GM12878 (cell line): ENCODE data around the gene MDM4. TPM values are rescaled to one million over a fixed set of nuclear protein-coding genes. Genes with fewer than 3 reads are reported as not detected.

Experiments
- ATAC-seq: fragments of 200-7000 bp; cut with Tn5 transposase; 3 replicates; pipeline ENCODE4 v1.9.1; 2020; ENCODE audit warnings: mild to moderate bottlenecking, moderate library complexity
- BruUV-seq: library from RNA; stranded (reverse); fragments of 400-500 nt; replicated peaks from 2 replicates; lab custom pipeline; 2021; lab: Mats Ljungman, UMichigan
- CTCF ChIA-PET: fragments of 300-600 bp; sonication (Branson Sonifier 250); formaldehyde crosslinking; extraction: SDS; loops from one replicate; lab custom pipeline; 2021; ENCODE audit warnings: inconsistent platforms; lab: Yijun Ruan, JAX
- POLR2A ChIA-PET: fragments of 350-600 bp; formaldehyde crosslinking; extraction: SDS; loops from one replicate; lab custom pipeline; 2021; ENCODE audit warnings: inconsistent platforms; lab: Charles Lee
- RAD21 ChIA-PET: fragments of 300-600 bp; sonication (Branson Sonifier 250); formaldehyde crosslinking; loops from one replicate; lab custom pipeline; 2023; ENCODE audit warnings: antibody characterized with exemption; ENCODE audit not compliant: unreplicated experiment; lab: Charles Lee
- SMC1A ChIA-PET: fragments of 300-600 bp; sonication (Branson Sonifier 250); formaldehyde crosslinking; loops from one replicate; lab custom pipeline; 2023; ENCODE audit not compliant: unreplicated experiment, uncharacterized antibody; lab: Charles Lee
- DNase-seq: peaks from one replicate; pipeline ENCODE4 v3.0.0-alpha.2; 2011; ENCODE audit warnings: low read depth, low spot score
- FAIRE-seq: peaks from 3 replicates; lab custom pipeline; 2011; peaks lifted over from hg19 to GRCh38; lab: Jason Lieb, UNC
- H2AFZ ChIP-seq: 2 replicates; pipeline ENCODE4 v1.6.0; 2011; ENCODE audit warnings: low read depth, low read length, control low read depth; ENCODE audit not compliant: control insufficient read depth
- H3K27ac ChIP-seq: 2 replicates; pipeline ENCODE4 v1.5.1; 2011; ENCODE audit warnings: control low read depth; ENCODE audit not compliant: control insufficient read depth, insufficient read depth
- H3K27me3 ChIP-seq, 2 experiments: replicated peaks in 1 of 2; 2 replicates each; pipeline versions ENCODE4 v1.6.0 to v1.6.1; 2011; ENCODE audit warnings: low read length in 1 of 2; ENCODE audit not compliant: control insufficient read depth in 2 of 2, insufficient read depth in 2 of 2
- H3K36me3 ChIP-seq, 2 experiments: 2 replicates each; pipeline ENCODE4 v1.5.1; 2011; ENCODE audit warnings: low read length in 1 of 2; ENCODE audit not compliant: control insufficient read depth in 2 of 2, insufficient read depth in 2 of 2
- H3K4me1 ChIP-seq: 2 replicates; pipeline ENCODE4 v1.6.1; 2011; ENCODE audit warnings: mild to moderate bottlenecking, low read length, moderate library complexity, mixed read lengths; ENCODE audit not compliant: control insufficient read depth, insufficient read depth
- H3K4me2 ChIP-seq: 2 replicates; pipeline ENCODE4 v1.6.0; 2011; ENCODE audit warnings: control low read depth; ENCODE audit not compliant: control insufficient read depth, insufficient read depth
- H3K4me3 ChIP-seq: fragments of 200-600 bp; sonication (generic); 2 replicates; pipeline ENCODE4 v1.5.1; 2016
- H3K79me2 ChIP-seq: 2 replicates; pipeline ENCODE4 v1.6.0; 2011; ENCODE audit warnings: low read length; ENCODE audit not compliant: control insufficient read depth, insufficient read depth
- H3K9ac ChIP-seq: 2 replicates; pipeline ENCODE4 v1.8.0; 2011; ENCODE audit warnings: low read length, control low read depth, mixed read lengths; ENCODE audit not compliant: control insufficient read depth, insufficient read depth
- H3K9me3 ChIP-seq: replicated peaks from 3 replicates; pipeline ENCODE4 v1.5.1; 2011; ENCODE audit warnings: mild to moderate bottlenecking, low read length; ENCODE audit not compliant: control insufficient read depth, insufficient read depth
- H4K20me1 ChIP-seq: 2 replicates; pipeline ENCODE4 v1.6.0; 2011; ENCODE audit not compliant: control insufficient read depth, insufficient read depth
- ASH2L ChIP-seq: fragments of 300-600, 200-600 bp; sonication (generic); IDR thresholded peaks from 2 replicates; pipeline ENCODE4 v1.6.1; 2017; ENCODE audit warnings: low read depth, mild to moderate bottlenecking, borderline replicate concordance
- BRCA1 ChIP-seq: IDR thresholded peaks from 2 replicates; pipeline ENCODE4 v1.6.1; 2011; ENCODE audit warnings: low read depth, low read length, improper control_type of control experiment
- EED ChIP-seq: sonication (generic); IDR thresholded peaks from 2 replicates; pipeline ENCODE4 v1.6.1; 2016; ENCODE audit warnings: antibody characterized with exemption, low read depth
- EGR1 ChIP-seq, 2 experiments: IDR thresholded peaks; 1 replicate in 1 of 2; 2 replicates in 1 of 2; pipeline ENCODE4 v1.6.1; 2011 to 2012; ENCODE audit warnings: low read depth in 2 of 2, low read length in 2 of 2, borderline replicate concordance in 1 of 2, mild to moderate bottlenecking in 1 of 2, moderate library complexity in 1 of 2
- ETV6 ChIP-seq, 2 experiments: fragments of 450-650 bp in 1 of 2; IDR thresholded peaks in 1 of 2; conservative IDR thresholded peaks in 1 of 2; 2 replicates each; pipeline ENCODE4 v1.6.1; 2014; ENCODE audit warnings: antibody characterized with exemption in 1 of 2, borderline replicate concordance in 1 of 2, low read depth in 1 of 2, mild to moderate bottlenecking in 1 of 2, moderate library complexity in 1 of 2
- FOS ChIP-seq: IDR thresholded peaks from 3 replicates; pipeline ENCODE4 v1.6.1; 2011; ENCODE audit warnings: borderline replicate concordance; ENCODE audit not compliant: insufficient read length; ENCODE audit errors: extremely low read depth
- IKZF1 ChIP-seq: fragments of 450-650 bp; conservative IDR thresholded peaks from 2 replicates; pipeline ENCODE4 v1.6.1; 2017; ENCODE audit warnings: antibody characterized with exemption, mild to moderate bottlenecking
- IRF4 ChIP-seq: IDR thresholded peaks from 2 replicates; pipeline ENCODE4 v1.6.1; 2011; ENCODE audit warnings: low read depth, low read length
- KDM1A ChIP-seq: fragments of 200-600 bp; sonication (generic); IDR thresholded peaks from 2 replicates; pipeline ENCODE4 v1.6.1; 2016; ENCODE audit warnings: borderline replicate concordance
- LARP7 ChIP-seq: fragments of 450-650 bp; IDR thresholded peaks from 2 replicates; pipeline ENCODE4 v1.6.1; 2017; ENCODE audit warnings: mild to moderate bottlenecking
- NFIC ChIP-seq: IDR thresholded peaks from 2 replicates; pipeline ENCODE4 v1.6.1; 2012; ENCODE audit warnings: low read depth, mild to moderate bottlenecking, inconsistent platforms, low read length, moderate library complexity
- PAX8 ChIP-seq: fragments of 450-650 bp; IDR thresholded peaks from 2 replicates; pipeline ENCODE4 v1.6.1; 2017; ENCODE audit warnings: mild to moderate bottlenecking, moderate library complexity
- PKNOX1 ChIP-seq: fragments of 450-650 bp; IDR thresholded peaks from 2 replicates; pipeline ENCODE4 v1.6.1; 2016; ENCODE audit warnings: mild to moderate bottlenecking
- RELA ChIP-seq: fragments of 450-650 bp; IDR thresholded peaks from 2 replicates; pipeline ENCODE4 v1.8.0; 2014; ENCODE audit warnings: borderline replicate concordance; ENCODE audit not compliant: partially characterized antibody
- RUNX3 ChIP-seq: IDR thresholded peaks from 2 replicates; pipeline ENCODE4 v1.6.1; 2012; ENCODE audit warnings: low read length, inconsistent platforms
- ZNF207 ChIP-seq: fragments of 450-650 bp; IDR thresholded peaks from 2 replicates; pipeline ENCODE4 v1.6.1; 2014; ENCODE audit warnings: antibody characterized with exemption, mild to moderate bottlenecking, borderline replicate concordance
- WGBS: methylation state at CpG from one replicate; pipeline ENCODE4 v1.1.6; 2016; ENCODE audit warnings: low lambda C conversion rate; ENCODE audit not compliant: insufficient replicate concordance, insufficient coverage; ENCODE audit errors: missing lambda C conversion rate; 5-methylcytosine and 5-hydroxymethylcytosine counted together
- in situ Hi-C: fragments of 300-500 bp; cut with MboI; formaldehyde crosslinking; loops from 9 replicates; pipeline ENCODE4 v1.14.3; 2018; ENCODE audit warnings: mixed read lengths
- intact Hi-C: fragments of 100-400 bp; cut with micrococcal nuclease; formaldehyde crosslinking; loops from one replicate; pipeline ENCODE4 v1.14.2; 2022; ENCODE audit not compliant: unreplicated experiment
- polyA plus RNA-seq, 11 experiments: library from polyadenylated mRNA; depleted of rRNA in 4 of 11; unstranded in 6 of 11; stranded (reverse) in 5 of 11; fragments of >200 nt; fragmentation: Nextera tagmentation in 4 of 11; fragmentation: Illumina TruSeq in 1 of 11; extraction: Ambion mirVana in 4 of 11; extraction: Trizol in 1 of 11; gene quantifications; 1 replicate in 1 of 11; 2 replicates in 10 of 11; pipeline versions ENCODE4 v1.2.1 to v1.2.3, GENCODE V29; 2011 to 2016; ENCODE audit warnings: inconsistent platforms in 2 of 11, missing spikeins in 2 of 11, low read depth in 1 of 11
- total RNA-seq, 4 experiments: library from RNA; depleted of rRNA in 3 of 4; stranded (reverse); fragments of >200 nt in 3 of 4; fragmentation: Illumina TruSeq in 1 of 4; extraction: Trizol in 1 of 4; gene quantifications; 2 replicates each; pipeline versions ENCODE4 v1.2.1 to v1.2.3, GENCODE V29; 2013 to 2021

MDM4 gene
- total and polyA plus RNA-seq, 10 of the 15 experiments (the other 5 are each of a cell fraction or from before 2014, with no cell fraction given) = 2.5 to 74.4 (median 22.7) TPM

- FAIRE-seq = no peak
- H3K79me2 ChIP-seq = no peaks in the 10 kb centered on the region
- SMC1A ChIA-PET = interaction anchor here (1.2 kb wide), 1 partner anchor 26 kb away, joined by 4 read pairs; the partner anchor contains the start of gene PIK3C2B
- H3K36me3 ChIP-seq = peaks cover 13 to 14% of the 10 kb centered on the region in 2 experiments
- no peaks in the 10 kb centered on the region for H3K27me3 ChIP-seq
- no peaks in the 10 kb centered on the region for H4K20me1 ChIP-seq
- no peak for TF ChIP-seq PKNOX1
- no peak for TF ChIP-seq IRF4
- TF ChIP-seq FOS = no peak
- TF ChIP-seq IKZF1 = no peak
- TF ChIP-seq RELA = no peak
- TF ChIP-seq BRCA1 = no peak
- no peak for TF ChIP-seq ZNF207
- no peak for TF ChIP-seq EGR1 (IDR thresholded peaks at IDR 0.05; ENCODE audit: borderline replicate concordance in 1 of 2, low read depth in 2 of 2, low read length in 2 of 2)
- no peak for TF ChIP-seq ASH2L
- no peak for TF ChIP-seq NFIC
- TF ChIP-seq EED = no peak
- no peak for TF ChIP-seq LARP7
- no peak for TF ChIP-seq KDM1A
- TF ChIP-seq PAX8 = no peak
- no peak for TF ChIP-seq ETV6 (conservative IDR thresholded peaks at IDR 0.05 in 1 of 2, IDR thresholded peaks at IDR 0.05 in 1 of 2; ENCODE audit: borderline replicate concordance in 1 of 2, low read depth in 1 of 2)
- no peak for TF ChIP-seq RUNX3
- TF ChIP-seq, all 136 proteins: peak for 0
- Histone ChIP-seq H3K4me2 (no peak overlapping the region), H3K27ac (no peak overlapping the region), H3K4me3 (no peak overlapping the region), H2AFZ (no peak overlapping the region), H3K4me1 (peaks cover 32% of the 10 kb centered on the region), H3K9me3 (no peaks in the 10 kb centered on the region), H3K9ac (no peak overlapping the region)
- DNase-seq (no peak), ATAC-seq (no peak)
- POLR2A ChIA-PET = no interaction called here
- RAD21 ChIA-PET = no interaction called here
- in situ Hi-C loops = no loop called here
- BruUV-seq = no TSS peak
- intact Hi-C loops = no loop called here
- CTCF ChIA-PET = interaction anchor here (1.6 kb wide), 2 partner anchors 10 to 34 kb away, joined by 4 read pairs; no protein-coding TSS in a partner anchor
- 92% methylated on average over 17 of the region's 18 CpGs for WGBS
These were observed 47.4 kb upstream of the MDM4 start for GRCh38 chr1:204468766-204469302.
